GM18517 (cell line): Measurements from ENCODE around the gene ZBTB49.
"Not testable (repeated sequence)": the region's sequence is repeated elsewhere in the genome, so short reads cannot be mapped to it uniquely, and the experiment has no call there.

Experiments used
- ATAC-seq: cut with Tn5 transposase; IDR thresholded peaks from one replicate; pipeline ENCODE4 v1.9.1; 2021; ENCODE audit warnings: mild to moderate bottlenecking, moderate library complexity; ENCODE audit not compliant: unreplicated experiment

Gene ZBTB49

GRCh38 chr4:4323705-4324534, 33.9 kb downstream of the ZBTB49 start:
- no peak for ATAC-seq

GRCh38 chr4:4325321-4325720, 35.3 kb downstream of the ZBTB49 start:
- ATAC-seq, result no peak

- no peak for ATAC-seq
Observed at GRCh38 chr4:4326166-4326565, 36.1 kb downstream of the ZBTB49 start.

GRCh38 chr4:4327652-4328121, 37.6 kb downstream of the ZBTB49 start:
- no peak for ATAC-seq

- no peak for ATAC-seq
Observed at GRCh38 chr4:4328206-4328605, 38.2 kb downstream of the ZBTB49 start.

GRCh38 chr4:4328840-4329239, 38.8 kb downstream of the ZBTB49 start:
- ATAC-seq, result no peak

GRCh38 chr4:4329496-4329895, 39.4 kb downstream of the ZBTB49 start:
- ATAC-seq, result no peak

- no peak for ATAC-seq
Observed at GRCh38 chr4:4330794-4331193, 40.7 kb downstream of the ZBTB49 start.

GRCh38 chr4:4332529-4332928, 42.5 kb downstream of the ZBTB49 start:
- no peak for ATAC-seq

GRCh38 chr4:4333265-4333706, 43.2 kb downstream of the ZBTB49 start:
- no peak for ATAC-seq

GRCh38 chr4:4334798-4335520, 44.9 kb downstream of the ZBTB49 start:
- no peak for ATAC-seq

- no peak for ATAC-seq
Observed at GRCh38 chr4:4338210-4339001, 48.4 kb downstream of the ZBTB49 start.

GRCh38 chr4:4339504-4340085, 49.5 kb downstream of the ZBTB49 start:
- ATAC-seq, result no peak

GRCh38 chr4:4341861-4342650, 52.0 kb downstream of the ZBTB49 start:
- ATAC-seq, result no peak

GRCh38 chr4:4343038-4343437, 53.0 kb downstream of the ZBTB49 start:
- no peak for ATAC-seq

GRCh38 chr4:4344915-4345527, 55.0 kb downstream of the ZBTB49 start:
- ATAC-seq, result no peak

- ATAC-seq, result no peak
Observed at GRCh38 chr4:4347585-4347984, 57.5 kb downstream of the ZBTB49 start.

GRCh38 chr4:4348585-4348984, 58.5 kb downstream of the ZBTB49 start:
- not testable (repeated sequence) for ATAC-seq

GRCh38 chr4:4349867-4350266, 59.8 kb downstream of the ZBTB49 start:
- no peak for ATAC-seq

- no peak for ATAC-seq
Observed at GRCh38 chr4:4350909-4351308, 60.9 kb downstream of the ZBTB49 start.
